Adipocyte (in vitro differentiated cells): ENCODE data around the gene AKR1B15.

Experiments used
- DNase-seq: peaks from one replicate; pipeline ENCODE4 v3.0.0-alpha.2; 2015; ENCODE audit warnings: low read depth
- H3K27me3 ChIP-seq: replicated peaks from 2 replicates; pipeline ENCODE4 v1.7.0; 2013; ENCODE audit warnings: mild to moderate bottlenecking, low read length, moderate library complexity; ENCODE audit not compliant: control insufficient read depth, insufficient read depth
- H3K36me3 ChIP-seq: 2 replicates; pipeline ENCODE4 v1.7.0; 2013; ENCODE audit warnings: low read length, mild to moderate bottlenecking, moderate library complexity; ENCODE audit not compliant: control insufficient read depth, insufficient read depth, severe bottlenecking
- H3K4me1 ChIP-seq: 2 replicates; pipeline ENCODE4 v1.7.0; 2013; ENCODE audit warnings: mild to moderate bottlenecking, low read length, moderate library complexity; ENCODE audit not compliant: control insufficient read depth, insufficient read depth
- H3K4me3 ChIP-seq: 2 replicates; pipeline ENCODE4 v1.7.0; 2013; ENCODE audit warnings: mild to moderate bottlenecking, low read length, moderate library complexity
- H3K9ac ChIP-seq: 2 replicates; pipeline ENCODE4 v1.7.0; 2013; ENCODE audit warnings: mild to moderate bottlenecking, low read length, moderate library complexity
- H3K9me3 ChIP-seq: 2 replicates; pipeline ENCODE4 v1.7.0; 2013; ENCODE audit warnings: mild to moderate bottlenecking, low read length, moderate library complexity; ENCODE audit not compliant: control insufficient read depth

Gene AKR1B15

DNA sequence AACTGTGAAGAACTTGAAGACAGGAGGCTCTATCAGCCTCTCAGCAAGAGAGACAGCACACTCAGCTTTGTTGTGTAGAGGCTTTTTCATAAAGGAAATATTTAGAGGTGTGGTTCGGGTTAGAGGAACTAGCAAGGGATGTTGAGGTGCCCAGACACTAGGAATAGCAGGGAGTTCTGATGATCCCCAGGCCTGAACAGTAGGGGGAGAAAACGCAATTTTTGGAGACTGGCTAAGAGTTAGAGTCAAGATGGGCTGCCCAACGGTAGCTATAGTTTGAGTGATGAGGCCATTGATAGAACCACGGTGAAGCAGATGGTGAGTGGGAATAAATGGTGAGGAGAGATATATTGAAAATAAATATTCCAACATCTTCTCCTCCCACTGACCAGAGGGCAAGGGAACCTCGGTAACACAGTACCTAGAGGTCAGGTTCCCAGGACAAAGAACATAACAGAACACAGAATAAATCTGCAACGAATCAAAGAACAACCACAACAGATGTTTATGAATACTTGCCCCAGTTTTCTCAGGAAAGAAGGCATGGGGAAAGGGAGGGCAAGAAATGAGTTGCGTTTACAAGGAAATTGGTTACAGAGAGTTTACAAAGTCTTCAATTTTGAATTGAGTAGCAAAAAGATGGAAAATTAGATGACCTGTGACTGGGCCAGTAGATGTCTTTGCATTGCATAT, 73.5 kb downstream of the AKR1B15 start:
- Histone ChIP-seq H3K9ac (no peak overlapping the region), H3K4me1 (peaks cover 25% of the 10 kb centered on the region), H3K27me3 (no peaks in the 10 kb centered on the region)

DNA sequence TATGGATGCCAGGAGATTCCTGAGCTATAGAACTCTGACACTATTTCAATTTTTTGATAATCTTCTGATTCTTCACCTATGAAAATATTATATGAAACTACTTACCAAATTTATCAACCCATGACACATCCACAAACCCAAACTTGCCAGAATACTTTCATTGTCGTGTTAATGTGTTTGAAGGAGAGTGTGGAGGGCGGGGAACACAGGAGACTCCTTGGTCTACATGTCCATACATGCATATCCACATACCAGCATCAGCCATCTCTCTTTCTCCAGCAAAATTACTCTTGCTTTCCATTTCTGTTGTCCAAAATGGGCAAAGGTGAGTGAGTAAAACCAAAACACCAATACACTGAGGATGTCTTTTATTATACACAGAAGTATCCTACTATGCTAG, 74.3 kb downstream of the AKR1B15 start:
- Histone ChIP-seq H3K27me3 (no peaks in the 10 kb centered on the region), H3K9ac (no peak overlapping the region)
- no peak for DNase-seq

More for the DNA sequence above, 73.5 kb downstream of the AKR1B15 start:
- no peak for DNase-seq
- Histone ChIP-seq H3K9me3 (no peaks in the 10 kb centered on the region), H3K4me3 (no peak overlapping the region), H3K36me3 (no peaks in the 10 kb centered on the region)

GRCh38 chr7:134625550-134625949, 76.6 kb downstream of the AKR1B15 start:
- Histone ChIP-seq H3K36me3 (no peaks in the 10 kb centered on the region), H3K4me3 (no peak overlapping the region), H3K9ac (no peak overlapping the region), H3K4me1 (peaks cover 1% of the 10 kb centered on the region), H3K9me3 (no peaks in the 10 kb centered on the region), H3K27me3 (no peaks in the 10 kb centered on the region)
- DNase-seq: peak; percentile 56

More for the DNA sequence above, 74.3 kb downstream of the AKR1B15 start:
- Histone ChIP-seq H3K9me3 (no peaks in the 10 kb centered on the region), H3K4me1 (peaks cover 24% of the 10 kb centered on the region), H3K36me3 (no peaks in the 10 kb centered on the region), H3K4me3 (no peak overlapping the region)

- no peak overlapping the region for H3K4me3 ChIP-seq
- no peak for DNase-seq
- no peaks in the 10 kb centered on the region for H3K36me3 ChIP-seq
- no peaks in the 10 kb centered on the region for H3K9me3 ChIP-seq
- no peak overlapping the region for H3K9ac ChIP-seq
- H3K4me1 ChIP-seq: no peaks in the 10 kb centered on the region
- no peaks in the 10 kb centered on the region for H3K27me3 ChIP-seq
These were observed 78.3 kb downstream of the AKR1B15 start for GRCh38 chr7:134627109-134627774.

DNA sequence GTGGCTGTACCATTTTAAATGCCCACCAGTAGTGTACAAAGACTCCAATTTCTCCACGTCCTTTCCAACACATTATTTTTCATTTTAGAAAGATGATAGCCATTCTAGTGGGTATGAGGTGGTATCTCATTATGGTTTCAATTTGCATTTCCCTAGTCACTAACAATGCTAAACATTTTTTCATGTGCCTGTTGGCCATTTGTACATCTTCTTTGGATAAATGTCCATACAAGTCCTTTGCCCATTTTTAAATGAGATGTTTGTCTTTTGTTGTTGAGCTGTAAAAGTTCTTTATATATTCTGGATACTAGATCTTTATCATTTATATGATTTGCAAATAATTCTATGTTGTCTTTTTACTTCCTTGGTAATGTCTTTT, 78.9 kb downstream of the AKR1B15 start:
- no peaks in the 10 kb centered on the region for H3K4me1 ChIP-seq
- H3K9ac ChIP-seq: no peak overlapping the region
- no peaks in the 10 kb centered on the region for H3K27me3 ChIP-seq
- H3K4me3 ChIP-seq: no peak overlapping the region
- H3K36me3 ChIP-seq: no peaks in the 10 kb centered on the region
- DNase-seq: no peak
- no peaks in the 10 kb centered on the region for H3K9me3 ChIP-seq

- Histone ChIP-seq H3K4me1 (no peaks in the 10 kb centered on the region), H3K4me3 (no peak overlapping the region), H3K27me3 (no peaks in the 10 kb centered on the region), H3K9ac (no peak overlapping the region), H3K9me3 (no peaks in the 10 kb centered on the region), H3K36me3 (no peaks in the 10 kb centered on the region)
- DNase-seq: no peak
These were observed 80.5 kb downstream of the AKR1B15 start for GRCh38 chr7:134629445-134629844.
